ENCODE results near the gene CHMP6.

DNA sequence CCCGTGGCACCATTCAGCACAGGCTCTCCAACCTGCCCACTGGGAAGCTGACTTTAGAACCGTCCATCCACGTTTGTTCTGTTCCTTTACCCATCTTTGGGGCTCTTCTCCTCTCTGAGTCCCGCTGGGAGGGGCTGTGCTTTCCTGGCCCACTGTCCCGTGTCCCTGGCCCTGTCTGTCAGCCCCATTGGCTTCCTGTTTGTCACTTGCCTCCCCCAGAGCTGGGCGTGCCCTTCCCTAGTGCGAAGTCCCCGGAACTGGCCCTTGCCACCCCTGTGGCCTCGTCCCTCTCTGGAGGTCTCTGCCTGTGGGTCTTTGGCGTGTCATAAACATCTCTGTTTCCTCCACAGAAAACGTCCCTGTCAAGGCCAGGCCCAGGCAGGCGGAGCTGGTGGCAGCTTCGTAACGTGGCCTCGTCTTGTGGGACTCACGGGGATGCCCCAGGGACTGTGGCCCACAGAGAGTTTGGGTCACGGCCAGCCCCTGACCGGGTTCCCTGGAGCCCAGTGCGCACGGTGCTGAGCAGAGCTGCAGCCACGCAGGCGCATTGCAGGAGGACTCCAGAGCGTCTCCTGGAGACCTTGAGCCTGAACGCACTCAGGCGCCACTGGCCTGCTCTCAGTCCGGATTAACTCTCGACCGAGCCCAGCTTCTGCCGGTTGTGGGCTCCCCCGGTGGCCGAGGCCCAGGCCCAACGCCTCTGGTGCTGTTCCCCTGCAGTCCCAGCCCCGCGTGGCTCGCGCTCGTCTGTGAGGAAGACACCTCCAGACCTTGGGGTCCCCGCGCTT is 7.3 kb downstream of the CHMP6 start:
- TF ChIP-seq, protein P1, sequence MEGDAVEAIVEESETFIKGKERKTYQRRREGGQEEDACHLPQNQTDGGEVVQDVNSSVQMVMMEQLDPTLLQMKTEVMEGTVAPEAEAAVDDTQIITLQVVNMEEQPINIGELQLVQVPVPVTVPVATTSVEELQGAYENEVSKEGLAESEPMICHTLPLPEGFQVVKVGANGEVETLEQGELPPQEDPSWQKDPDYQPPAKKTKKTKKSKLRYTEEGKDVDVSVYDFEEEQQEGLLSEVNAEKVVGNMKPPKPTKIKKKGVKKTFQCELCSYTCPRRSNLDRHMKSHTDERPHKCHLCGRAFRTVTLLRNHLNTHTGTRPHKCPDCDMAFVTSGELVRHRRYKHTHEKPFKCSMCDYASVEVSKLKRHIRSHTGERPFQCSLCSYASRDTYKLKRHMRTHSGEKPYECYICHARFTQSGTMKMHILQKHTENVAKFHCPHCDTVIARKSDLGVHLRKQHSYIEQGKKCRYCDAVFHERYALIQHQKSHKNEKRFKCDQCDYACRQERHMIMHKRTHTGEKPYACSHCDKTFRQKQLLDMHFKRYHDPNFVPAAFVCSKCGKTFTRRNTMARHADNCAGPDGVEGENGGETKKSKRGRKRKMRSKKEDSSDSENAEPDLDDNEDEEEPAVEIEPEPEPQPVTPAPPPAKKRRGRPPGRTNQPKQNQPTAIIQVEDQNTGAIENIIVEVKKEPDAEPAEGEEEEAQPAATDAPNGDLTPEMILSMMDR (conservative IDR thresholded peaks at IDR 0.05; ENCODE audit: low read length), result no peak
- TF ChIP-seq EZH2phosphoT487 (IDR thresholded peaks at IDR 0.05; ENCODE audit: borderline replicate concordance), result no peak
